ENCODE measurements around the gene M1AP. TPM values are rescaled to one million over a fixed set of nuclear protein-coding genes. Genes with fewer than 3 reads are reported as not detected.
"Not testable (repeated sequence)": the region's sequence is repeated elsewhere in the genome, so short reads cannot be mapped to it uniquely, and the experiment has no call there.

Gene M1AP
- total RNA-seq, 1 donor from 2014 or later = not detected

GRCh38 chr2:74639550-74639949, 8.6 kb downstream of the M1AP start:
- intact Hi-C loops (cut with micrococcal nuclease) = no loop called here
- TF ChIP-seq CTCF (IDR thresholded peaks at IDR 0.05; ENCODE audit: borderline replicate concordance) = no peak

GRCh38 chr2:74632939-74633312, 15.2 kb downstream of the M1AP start:
- no peak for TF ChIP-seq CTCF (IDR thresholded peaks at IDR 0.05; ENCODE audit: borderline replicate concordance)
- no peaks in the 10 kb centered on the region for H3K9me3 ChIP-seq (replicated peaks)
- H3K4me1 ChIP-seq = no peaks in the 10 kb centered on the region
- no peak for DNase-seq
- peaks cover 4% of the 10 kb centered on the region for H3K27me3 ChIP-seq (ENCODE audit: low read depth)
- H3K4me3 ChIP-seq = no peak overlapping the region
- no peaks in the 10 kb centered on the region for H3K36me3 ChIP-seq
- intact Hi-C loops (cut with micrococcal nuclease) = no loop called here
- peak overlapping the region; percentile 6 for H3K27ac ChIP-seq (replicated peaks)

More at GRCh38 chr2:74639550-74639949, 8.6 kb downstream of the M1AP start:
- no peak overlapping the region for H3K4me3 ChIP-seq
- no peaks in the 10 kb centered on the region for H3K4me1 ChIP-seq
- H3K36me3 ChIP-seq = no peaks in the 10 kb centered on the region
- peaks cover 46% of the 10 kb centered on the region for H3K27me3 ChIP-seq (ENCODE audit: low read depth)
- no peaks in the 10 kb centered on the region for H3K9me3 ChIP-seq (replicated peaks)
- DNase-seq = no peak
- no peak overlapping the region for H3K27ac ChIP-seq (replicated peaks)

GRCh38 chr2:74632209-74632938, 15.8 kb downstream of the M1AP start:
- H3K9me3 ChIP-seq (replicated peaks) = no peaks in the 10 kb centered on the region
- intact Hi-C loops (cut with micrococcal nuclease) = no loop called here
- H3K27me3 ChIP-seq (ENCODE audit: low read depth) = no peaks in the 10 kb centered on the region
- no peak for DNase-seq
- no peaks in the 10 kb centered on the region for H3K4me1 ChIP-seq
- no peaks in the 10 kb centered on the region for H3K36me3 ChIP-seq
- no peak for TF ChIP-seq CTCF (IDR thresholded peaks at IDR 0.05; ENCODE audit: borderline replicate concordance)
- H3K4me3 ChIP-seq = no peak overlapping the region
- peak overlapping the region; percentile 6 for H3K27ac ChIP-seq (replicated peaks)

- H3K4me1 ChIP-seq; H3K9me3 ChIP-seq (replicated peaks); H3K36me3 ChIP-seq; intact Hi-C loops (cut with micrococcal nuclease); H3K4me3 ChIP-seq; H3K27me3 ChIP-seq (ENCODE audit: low read depth); DNase-seq; H3K27ac ChIP-seq (replicated peaks): not testable (repeated sequence)
These were observed 17.7 kb downstream of the M1AP start for GRCh38 chr2:74630454-74630853.

GRCh38 chr2:74628538-74629105, 19.5 kb downstream of the M1AP start:
- Histone ChIP-seq H3K27me3 (ENCODE audit: low read depth) (no peaks in the 10 kb centered on the region), H3K36me3 (no peaks in the 10 kb centered on the region), H3K9me3 (replicated peaks) (no peaks in the 10 kb centered on the region), H3K4me1 (no peaks in the 10 kb centered on the region), H3K4me3 (no peak overlapping the region), H3K27ac (replicated peaks) (no peak overlapping the region)
- TF ChIP-seq CTCF (IDR thresholded peaks at IDR 0.05; ENCODE audit: borderline replicate concordance) = no peak
- no peak for DNase-seq
- intact Hi-C loops (cut with micrococcal nuclease) = no loop called here
